ENCODE measurements around the gene LRRC37A.
A peak's percentile ranks its signal among the peaks of the same experiment; 100 is the strongest.
"Not testable (repeated sequence)": the region's sequence is repeated elsewhere in the genome, so short reads cannot be mapped to it uniquely, and the experiment has no call there.

LRRC37A gene

GRCh38 chr17:46286764-46287221 lies 8.1 kb upstream of the LRRC37A start:
- not testable (repeated sequence) for DNase-seq (ENCODE audit: low read depth); H3K4me3 ChIP-seq (ENCODE audit: low read length)
- peak; percentile 65 for TF ChIP-seq CTCF (conservative IDR thresholded peaks at IDR 0.05; ENCODE audit: low read depth, low read length)

GRCh38 chr17:46287587-46287986 lies 7.3 kb upstream of the LRRC37A start:
- not testable (repeated sequence) for DNase-seq (ENCODE audit: low read depth); H3K4me3 ChIP-seq (ENCODE audit: low read length)

GRCh38 chr17:46290906-46291546 lies 3.9 kb upstream of the LRRC37A start:
- DNase-seq (ENCODE audit: low read depth); H3K4me3 ChIP-seq (ENCODE audit: low read length): not testable (repeated sequence)

GRCh38 chr17:46291618-46292017 lies 3.3 kb upstream of the LRRC37A start:
- H3K4me3 ChIP-seq (ENCODE audit: low read length); DNase-seq (ENCODE audit: low read depth): not testable (repeated sequence)

- H3K4me3 ChIP-seq (ENCODE audit: low read length); DNase-seq (ENCODE audit: low read depth): not testable (repeated sequence)
These were observed 46.3 kb downstream of the LRRC37A start for GRCh38 chr17:46341220-46341619.

- not testable (repeated sequence) for DNase-seq (ENCODE audit: low read depth)
These were observed 47.2 kb downstream of the LRRC37A start for GRCh38 chr17:46342131-46342530.

GRCh38 chr17:46348345-46348744 lies 53.4 kb downstream of the LRRC37A start:
- not testable (repeated sequence) for H3K4me3 ChIP-seq (ENCODE audit: low read length); DNase-seq (ENCODE audit: low read depth)

More at GRCh38 chr17:46342131-46342530, 47.2 kb downstream of the LRRC37A start:
- not testable (repeated sequence) for H3K4me3 ChIP-seq (ENCODE audit: low read length)

- not testable (repeated sequence) for H3K4me3 ChIP-seq (ENCODE audit: low read length); DNase-seq (ENCODE audit: low read depth)
These were observed 54.1 kb downstream of the LRRC37A start for GRCh38 chr17:46349060-46349459.

GRCh38 chr17:46353856-46354255 lies 58.9 kb downstream of the LRRC37A start:
- H3K4me3 ChIP-seq (ENCODE audit: low read length); DNase-seq (ENCODE audit: low read depth): not testable (repeated sequence)

GRCh38 chr17:46361145-46361735 lies 66.3 kb downstream of the LRRC37A start:
- DNase-seq (ENCODE audit: low read depth); H3K4me3 ChIP-seq (ENCODE audit: low read length): not testable (repeated sequence)

GRCh38 chr17:46361755-46362154 lies 66.8 kb downstream of the LRRC37A start, which contains the start of gene ARL17B:
ARL17B (minus strand) TSS chr17:46361766; CDS start chr17:46358397, 3,369 bp downstream.
- H3K4me3 ChIP-seq (ENCODE audit: low read length); DNase-seq (ENCODE audit: low read depth): not testable (repeated sequence)

GRCh38 chr17:46367520-46367919 lies 72.6 kb downstream of the LRRC37A start:
- H3K4me3 ChIP-seq (ENCODE audit: low read length); DNase-seq (ENCODE audit: low read depth): not testable (repeated sequence)

- not testable (repeated sequence) for DNase-seq (ENCODE audit: low read depth); H3K4me3 ChIP-seq (ENCODE audit: low read length)
These were observed 77.6 kb downstream of the LRRC37A start for GRCh38 chr17:46372236-46373229.

- DNase-seq (ENCODE audit: low read depth); H3K4me3 ChIP-seq (ENCODE audit: low read length): not testable (repeated sequence)
These were observed 78.5 kb downstream of the LRRC37A start for GRCh38 chr17:46373418-46373817.

- DNase-seq (ENCODE audit: low read depth) = not testable (repeated sequence)
These were observed 88.2 kb downstream of the LRRC37A start for GRCh38 chr17:46383118-46383517.

GRCh38 chr17:46385491-46385890 lies 90.6 kb downstream of the LRRC37A start:
- not testable (repeated sequence) for DNase-seq (ENCODE audit: low read depth); H3K4me3 ChIP-seq (ENCODE audit: low read length)

More at GRCh38 chr17:46383118-46383517, 88.2 kb downstream of the LRRC37A start:
- H3K4me3 ChIP-seq (ENCODE audit: low read length) = not testable (repeated sequence)

All from retinal pigment epithelial cell (primary cell).